GM21360 (cell line): ENCODE results near the gene ALDH3B2.
"Not testable (repeated sequence)": the region's sequence is repeated elsewhere in the genome, so short reads cannot be mapped to it uniquely, and the experiment has no call there.

Experiments used
- ATAC-seq: cut with Tn5 transposase; IDR thresholded peaks from one replicate; pipeline ENCODE4 v1.9.1; 2021; ENCODE audit warnings: mild to moderate bottlenecking, moderate library complexity; ENCODE audit not compliant: unreplicated experiment

The ALDH3B2 gene

DNA sequence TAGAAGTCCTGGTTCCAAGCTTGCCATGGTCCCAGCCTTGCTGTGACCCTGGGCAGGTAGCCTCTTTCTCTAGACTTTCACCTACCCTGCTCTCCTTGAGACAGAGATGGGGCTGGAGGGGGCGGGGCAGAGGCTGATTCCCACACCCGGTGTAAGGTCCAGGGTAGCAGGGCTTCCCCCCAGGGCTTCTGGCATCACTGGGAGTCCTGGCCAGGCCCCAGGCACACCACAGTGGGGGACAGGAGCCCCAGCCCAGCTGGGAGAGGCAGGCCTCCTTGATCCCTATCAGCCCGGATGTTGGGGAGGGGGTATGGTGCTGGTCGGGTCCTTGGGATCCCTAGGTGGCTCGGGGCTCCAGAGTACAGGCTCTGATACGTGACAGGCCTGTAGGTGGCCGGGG lies 43.0 kb downstream of the ALDH3B2 start:
- no peak for ATAC-seq

DNA sequence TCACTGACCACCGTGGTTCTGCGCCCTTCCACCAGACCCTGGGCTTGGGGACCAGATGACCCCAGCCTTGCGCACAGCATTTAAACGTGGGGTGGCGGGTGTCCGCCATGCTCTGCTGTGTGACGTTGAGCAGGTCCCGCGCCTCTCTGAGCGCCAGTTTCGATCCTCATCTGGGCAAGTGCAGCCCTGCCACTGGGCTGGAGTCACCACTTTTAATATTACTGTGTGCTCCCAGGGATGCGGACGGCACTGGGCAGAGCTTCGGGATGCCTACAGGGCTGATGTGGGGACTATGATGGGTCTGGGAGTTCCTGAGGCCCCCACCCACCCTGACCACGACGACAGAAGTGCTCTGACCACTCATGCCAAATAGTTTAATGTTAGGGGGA lies 43.5 kb downstream of the ALDH3B2 start:
- no peak for ATAC-seq

DNA sequence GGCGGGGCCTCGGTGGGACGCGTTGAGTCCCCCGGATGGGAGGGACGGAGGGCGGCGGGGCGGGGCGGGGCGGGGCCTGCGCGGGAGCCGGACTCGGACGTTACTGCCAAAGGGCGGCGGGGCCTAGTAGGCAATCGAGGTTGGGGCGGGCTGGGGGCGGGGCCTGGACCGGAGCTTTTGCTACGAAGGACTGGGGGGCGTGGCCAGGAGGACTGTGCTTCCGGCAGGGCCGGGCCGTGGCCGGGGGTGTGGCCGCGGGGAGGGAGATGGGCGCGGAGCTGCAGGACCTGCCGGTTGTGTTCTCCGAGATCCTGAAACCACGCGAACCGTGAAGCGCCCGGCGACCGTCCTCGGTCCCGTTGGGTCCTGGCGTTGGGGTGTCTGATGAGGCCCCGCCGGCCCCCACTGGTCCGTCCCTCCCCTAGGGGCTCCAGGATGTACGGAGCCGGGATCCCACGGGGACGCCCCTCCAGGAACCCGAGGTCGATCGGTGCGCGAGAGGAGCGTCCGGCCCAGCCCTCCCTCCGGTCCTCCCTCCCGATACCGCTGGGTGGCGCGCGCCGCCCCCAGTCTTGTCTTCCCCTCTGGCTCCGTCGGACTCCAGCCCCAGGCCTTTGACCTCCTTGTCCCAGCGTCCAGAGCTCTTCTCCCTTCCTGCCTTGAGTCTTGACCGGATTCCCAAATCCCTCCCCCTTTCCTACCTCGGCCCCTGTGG lies 44.0 kb downstream of the ALDH3B2 start:
- ATAC-seq: peak; percentile 51

DNA sequence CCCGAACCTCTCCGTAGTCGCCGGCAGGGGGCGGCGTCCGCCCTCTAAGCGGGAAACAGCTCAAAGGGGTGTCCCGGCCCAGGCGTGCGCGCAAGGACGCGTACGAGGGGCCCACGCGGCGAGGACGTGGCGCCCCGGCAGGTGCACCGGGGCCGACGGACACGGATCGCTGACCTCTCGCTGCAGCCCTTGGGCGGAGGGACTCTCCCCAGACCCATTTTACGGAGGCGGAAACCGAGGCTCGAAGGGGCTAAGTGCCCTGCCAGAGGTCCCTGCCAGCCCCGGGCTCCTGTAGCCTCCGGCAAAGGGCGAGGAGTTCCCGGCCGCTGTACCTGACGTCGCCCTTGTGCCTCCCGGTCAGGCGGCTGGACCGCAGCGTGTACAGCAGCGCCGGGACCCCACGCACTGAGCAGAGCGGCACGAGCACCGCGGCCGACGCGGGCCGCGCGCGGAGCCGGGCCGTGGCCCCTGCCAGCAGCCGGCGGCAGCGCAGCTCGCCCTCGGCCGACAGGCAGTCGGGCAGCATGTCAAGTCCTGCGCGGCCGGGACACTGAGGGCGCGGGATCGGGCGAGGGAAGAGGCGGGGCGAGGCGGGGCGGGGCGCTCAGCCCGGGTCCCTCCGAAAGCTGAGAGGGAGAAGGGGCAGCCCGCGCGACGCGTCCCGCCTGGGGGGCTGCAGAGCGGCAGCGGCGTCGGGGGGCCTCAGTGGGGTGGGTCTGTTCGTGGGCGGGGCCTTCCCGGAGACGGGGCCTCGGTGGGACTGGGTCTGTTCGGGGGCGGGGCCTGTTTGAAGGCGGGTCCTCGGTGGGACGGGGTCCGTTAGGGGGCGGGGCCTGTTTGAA lies 44.8 kb downstream of the ALDH3B2 start, which contains the start of gene NUDT8:
Gene NUDT8, minus strand, starts transcription at position 552 of the 842 bp plus-strand sequence. Its CDS starts 26 bp downstream, at position 526.
- peak; percentile 48 for ATAC-seq

DNA sequence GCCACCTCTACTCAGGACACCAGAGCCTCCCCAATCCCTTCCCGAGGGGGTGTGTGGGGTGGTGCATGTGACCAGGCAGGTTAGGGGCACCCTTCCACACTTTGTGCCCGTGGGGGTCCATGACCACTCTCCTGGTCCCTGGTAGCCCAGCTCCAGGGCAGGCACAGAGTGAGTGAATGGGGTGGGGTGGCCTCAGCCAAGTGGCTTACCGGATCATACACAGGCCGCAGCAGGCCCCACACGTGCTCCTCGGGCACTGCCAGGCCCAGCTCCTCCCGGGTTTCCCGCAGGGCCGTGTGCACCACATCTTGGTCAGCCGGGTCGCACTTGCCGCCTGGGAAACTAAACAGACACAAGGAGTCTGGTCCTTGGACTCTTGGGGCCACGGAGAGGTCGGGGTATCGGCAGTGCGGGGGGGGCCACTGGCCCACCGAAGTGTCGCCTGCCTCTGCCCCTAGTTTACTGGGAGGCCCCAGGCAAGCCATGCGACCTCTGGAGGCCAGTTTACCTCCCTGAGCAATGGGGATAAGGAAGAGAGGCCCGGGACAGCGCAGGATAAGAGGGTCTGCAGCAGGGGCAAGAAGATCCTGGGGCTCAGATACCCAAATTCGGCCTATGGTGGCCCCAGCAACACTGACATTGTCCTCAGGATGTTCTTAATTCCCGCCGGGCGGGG lies 45.6 kb downstream of the ALDH3B2 start:
- ATAC-seq: no peak

DNA sequence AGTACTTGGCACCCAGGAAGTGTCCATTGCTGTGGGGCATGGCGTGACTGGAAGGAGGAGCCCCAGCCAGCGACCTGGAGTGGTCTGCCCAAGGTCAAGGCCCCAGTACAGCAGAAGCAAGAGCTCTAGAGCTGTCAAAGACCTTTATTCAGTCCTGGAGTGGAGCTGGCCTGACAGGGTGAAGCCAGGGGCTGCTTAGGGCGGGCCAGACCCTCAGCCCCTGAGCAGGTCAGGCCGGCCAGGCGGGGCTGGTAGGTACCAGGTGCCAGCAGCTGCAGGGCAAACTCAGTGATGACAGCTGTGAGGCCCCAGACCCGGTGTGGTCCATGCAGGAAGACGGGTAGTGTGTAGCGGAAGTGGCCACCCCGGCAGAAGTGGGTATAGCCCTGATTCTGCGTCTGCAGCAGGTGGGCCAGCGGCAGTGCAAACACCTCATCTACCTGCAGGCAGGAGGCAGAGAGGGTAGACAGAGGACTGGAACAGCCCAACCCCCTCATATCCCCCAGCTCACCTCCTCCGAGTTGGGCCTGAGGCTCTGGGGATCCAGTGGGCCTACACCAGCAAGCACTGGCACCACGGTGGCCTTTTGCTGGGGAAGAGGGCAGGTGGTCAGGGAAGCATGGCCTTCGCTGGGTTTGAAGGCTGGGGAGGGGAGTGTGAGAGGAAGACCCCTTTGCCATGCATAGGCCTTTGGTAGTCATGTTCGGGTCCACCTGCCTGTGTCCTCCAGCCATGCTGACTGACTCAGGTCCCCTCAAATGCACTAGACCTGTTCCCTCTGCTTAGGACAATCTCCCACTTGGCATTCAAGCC lies 46.4 kb downstream of the ALDH3B2 start:
- no peak for ATAC-seq

DNA sequence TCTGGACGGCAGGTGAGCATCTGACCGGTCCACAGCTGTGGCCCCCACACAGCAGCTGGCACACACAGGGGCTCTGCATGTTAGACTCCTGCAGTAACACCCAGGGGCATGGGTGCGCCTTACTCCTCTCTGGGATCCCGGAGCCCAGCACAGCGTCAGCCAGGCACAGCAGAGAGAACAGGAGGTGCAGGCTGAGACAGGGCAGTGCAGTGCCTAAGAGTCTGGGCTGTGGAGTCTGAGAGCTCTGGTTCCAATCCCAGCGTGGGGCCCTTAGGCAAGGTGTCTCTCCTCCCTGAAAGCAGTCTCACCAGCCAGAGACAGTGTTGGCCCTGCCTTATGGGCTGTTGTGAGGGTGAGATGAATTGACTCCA lies 47.0 kb downstream of the ALDH3B2 start:
- no peak for ATAC-seq

DNA sequence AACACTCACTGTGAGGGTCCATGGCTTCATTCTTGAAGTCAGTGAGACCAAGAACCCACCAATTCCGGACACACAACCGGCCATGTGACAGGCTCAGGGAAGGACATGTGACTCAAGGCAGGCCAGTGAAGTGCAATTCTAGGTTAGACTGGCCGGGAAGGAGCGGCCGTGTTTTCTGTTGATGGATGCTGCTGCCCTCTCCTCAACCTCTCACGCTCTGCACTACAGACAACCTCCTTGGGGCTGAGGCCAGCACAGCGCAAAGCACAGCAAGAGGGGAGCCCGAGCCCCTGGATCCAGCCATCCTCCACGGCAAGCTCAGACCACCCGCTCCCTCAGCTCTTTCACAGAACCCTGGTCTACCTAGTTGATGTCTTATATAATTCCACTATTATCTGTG lies 47.5 kb downstream of the ALDH3B2 start:
- no peak for ATAC-seq

DNA sequence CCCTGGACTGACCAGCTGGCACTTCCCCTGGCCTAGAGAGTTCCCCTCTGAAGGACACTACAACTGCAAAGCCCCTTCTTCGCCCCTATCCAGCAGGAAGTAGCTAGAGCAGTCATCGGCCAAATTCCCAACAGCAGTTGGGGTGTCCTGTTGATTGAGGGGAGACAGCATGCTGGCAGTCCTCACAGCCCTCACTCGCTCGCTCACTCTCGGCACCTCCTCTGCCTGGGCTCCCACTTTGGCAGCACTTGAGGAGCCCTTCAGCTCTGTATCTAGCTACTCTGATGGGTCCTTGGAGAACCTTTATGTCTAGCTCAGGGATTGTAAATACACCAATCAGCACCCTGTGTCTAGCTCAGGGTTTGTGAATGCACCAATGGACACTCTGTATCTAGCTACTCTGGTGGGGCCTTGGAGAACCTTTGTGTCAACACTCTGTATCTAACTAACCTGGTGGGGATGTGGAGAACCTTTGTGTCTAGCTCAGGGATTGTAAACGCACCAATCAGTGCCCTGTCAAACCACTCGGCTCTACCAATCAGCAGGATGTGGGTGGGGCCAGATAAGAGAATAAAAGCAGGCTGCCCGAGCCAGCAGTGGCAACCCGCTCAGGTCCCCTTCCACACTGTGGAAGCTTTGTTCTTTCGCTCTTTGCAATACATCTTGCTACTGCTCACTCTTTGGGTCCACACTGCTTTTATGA lies 48.1 kb downstream of the ALDH3B2 start:
- not testable (repeated sequence) for ATAC-seq

DNA sequence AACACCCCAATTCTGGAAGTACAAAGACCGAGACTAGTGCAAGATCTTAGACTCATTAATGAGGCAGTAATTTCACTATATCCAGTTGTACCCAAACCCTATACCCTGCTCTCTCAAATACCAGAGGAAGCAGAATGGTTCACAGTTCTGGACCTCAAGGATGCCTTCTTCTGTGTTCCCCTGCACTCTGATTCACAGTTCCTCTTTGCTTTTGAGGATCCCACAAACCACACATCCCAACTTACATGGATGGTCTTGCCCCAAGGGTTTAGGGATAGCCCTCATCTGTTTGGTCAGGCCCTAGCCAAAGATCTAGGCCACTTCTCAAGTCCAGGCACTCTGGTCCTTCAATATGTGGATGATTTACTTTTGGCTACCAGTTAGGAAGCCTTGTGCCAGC lies 50.6 kb downstream of the ALDH3B2 start:
- not testable (repeated sequence) for ATAC-seq

DNA sequence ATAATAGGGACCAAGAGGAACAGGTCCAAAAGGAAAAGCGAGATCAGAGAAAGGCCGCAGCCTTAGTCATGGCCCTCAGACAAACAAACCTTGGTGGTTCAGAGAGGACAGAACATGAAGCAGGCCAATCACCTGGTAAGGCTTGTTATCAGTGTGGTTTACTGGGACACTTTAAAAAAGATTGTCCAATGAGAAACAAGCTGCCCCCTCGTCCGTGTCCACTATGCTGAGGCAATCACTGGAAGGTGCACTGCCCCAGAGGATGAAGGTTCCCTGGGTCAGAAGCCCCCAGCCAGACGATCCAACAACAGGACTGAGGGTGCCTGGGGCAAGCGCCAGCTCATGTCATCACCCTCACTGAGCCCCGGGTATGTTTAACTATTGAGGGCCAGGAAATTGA lies 51.5 kb downstream of the ALDH3B2 start:
- ATAC-seq: not testable (repeated sequence)

DNA sequence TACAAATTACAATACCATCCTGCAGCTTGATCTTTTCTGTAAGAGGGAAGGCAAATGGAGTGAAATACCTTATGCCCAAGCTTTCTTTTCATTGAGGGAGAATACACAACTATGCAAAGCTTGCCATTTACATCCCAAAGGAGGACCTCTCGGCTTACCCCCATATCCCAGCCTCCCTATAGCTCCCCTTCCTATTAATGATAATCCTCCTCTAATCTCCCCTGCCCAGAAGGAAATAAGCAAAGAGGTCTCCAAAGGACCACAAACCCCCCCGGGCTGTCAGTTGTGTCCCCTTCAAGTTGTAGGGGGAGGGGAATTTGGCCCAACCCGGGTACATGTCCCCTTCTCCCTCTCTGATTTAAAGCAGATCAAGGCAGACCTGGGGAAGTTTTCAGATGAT lies 52.5 kb downstream of the ALDH3B2 start:
- ATAC-seq: not testable (repeated sequence)

DNA sequence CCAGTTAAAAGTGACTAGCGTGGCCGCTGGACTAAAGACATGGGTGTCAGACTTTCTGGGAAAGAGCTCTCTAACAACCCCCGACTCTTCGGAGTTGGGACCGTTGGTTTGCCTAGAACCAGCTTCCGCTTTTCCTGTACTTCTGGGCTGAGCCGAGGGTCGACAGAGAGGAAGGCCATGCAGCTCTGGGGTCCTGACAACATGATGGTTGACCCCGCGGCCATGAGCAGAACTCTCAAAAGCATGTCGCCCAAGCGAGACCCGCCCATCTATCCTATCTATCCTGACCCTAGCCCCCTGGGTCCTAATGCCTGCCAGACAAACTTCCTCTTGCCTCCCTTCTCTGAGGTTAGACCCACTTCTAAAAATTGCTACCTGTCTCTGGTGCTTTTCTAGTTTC lies 53.8 kb downstream of the ALDH3B2 start:
- ATAC-seq: not testable (repeated sequence)

DNA sequence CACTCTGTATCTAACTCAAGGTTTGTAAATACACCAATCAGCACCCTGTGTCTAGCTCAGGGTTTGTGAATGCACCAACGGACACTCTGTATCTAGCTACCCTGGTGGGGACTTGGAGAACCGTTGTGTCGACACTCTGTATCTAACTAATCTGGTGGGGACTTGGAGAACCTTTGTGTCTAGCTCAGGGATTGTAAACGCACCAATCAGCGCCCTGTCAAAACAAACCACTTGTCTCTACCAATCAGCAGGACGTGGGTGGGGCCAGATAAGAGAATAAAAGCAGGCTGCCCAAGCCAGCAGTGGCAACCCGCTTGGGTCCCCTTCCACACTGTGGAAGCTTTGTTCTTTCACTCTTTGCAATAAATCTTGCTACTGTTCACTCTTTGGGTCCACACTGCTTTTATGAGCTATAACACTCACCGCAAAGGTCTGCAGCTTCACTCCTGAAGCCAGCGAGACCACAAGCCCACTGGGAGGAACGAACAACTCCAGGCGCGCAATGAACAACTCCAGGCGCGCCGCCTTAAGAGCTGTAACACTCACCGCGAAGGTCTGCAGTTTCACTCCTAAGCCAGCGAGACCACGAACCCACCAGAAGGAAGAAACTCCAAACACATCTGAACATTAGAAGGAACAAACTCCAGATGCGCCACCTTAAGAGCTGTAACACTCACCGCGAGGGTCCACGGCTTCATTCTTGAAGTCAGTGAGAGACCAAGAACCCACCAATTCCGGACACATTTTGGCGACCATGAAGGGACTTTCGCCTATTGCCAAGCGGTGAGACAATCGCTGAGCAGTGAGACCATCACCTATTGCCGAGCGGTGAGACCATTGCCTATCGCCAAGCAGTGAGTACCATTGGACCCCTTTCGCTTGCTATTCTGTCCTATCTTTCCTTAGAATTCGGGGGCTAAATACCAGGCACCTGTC lies 54.5 kb downstream of the ALDH3B2 start:
- not testable (repeated sequence) for ATAC-seq

DNA sequence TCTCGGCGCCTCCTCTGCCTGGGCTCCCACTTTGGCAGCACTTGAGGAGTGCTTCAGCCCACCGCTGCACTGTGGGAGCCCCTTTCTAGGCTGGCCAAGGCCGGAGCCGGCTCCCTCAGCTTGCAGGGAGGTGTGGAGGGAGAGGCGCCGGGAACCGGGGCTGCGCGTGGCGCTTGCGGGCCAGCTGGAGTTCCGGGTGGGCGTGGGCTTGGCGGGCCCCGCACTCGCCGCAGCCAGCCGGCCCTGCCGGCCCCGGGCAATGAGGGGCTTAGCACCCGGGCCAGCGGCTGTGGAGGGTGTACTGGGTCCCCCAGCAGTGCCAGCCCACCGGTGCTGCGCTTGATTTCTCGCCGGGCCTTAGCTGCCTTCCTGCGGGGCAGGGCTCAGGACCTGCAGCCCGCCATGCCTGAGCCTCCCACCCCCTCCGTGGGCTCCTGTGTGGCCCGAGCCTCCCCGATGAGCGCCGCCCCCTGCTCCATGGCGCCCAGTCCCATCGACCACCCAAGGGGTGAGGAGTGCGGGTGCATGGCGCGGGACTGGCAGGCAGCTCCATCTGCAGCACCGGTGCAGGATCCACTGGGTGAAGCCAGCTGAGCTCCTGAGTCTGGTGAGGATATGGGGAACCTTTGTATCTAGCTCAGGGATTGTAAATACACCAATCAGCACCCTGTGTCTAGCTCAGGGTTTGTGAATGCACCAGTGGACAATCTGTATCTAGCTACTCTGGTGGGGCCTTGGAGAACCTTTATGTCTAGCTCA lies 55.3 kb downstream of the ALDH3B2 start:
- ATAC-seq: not testable (repeated sequence)

DNA sequence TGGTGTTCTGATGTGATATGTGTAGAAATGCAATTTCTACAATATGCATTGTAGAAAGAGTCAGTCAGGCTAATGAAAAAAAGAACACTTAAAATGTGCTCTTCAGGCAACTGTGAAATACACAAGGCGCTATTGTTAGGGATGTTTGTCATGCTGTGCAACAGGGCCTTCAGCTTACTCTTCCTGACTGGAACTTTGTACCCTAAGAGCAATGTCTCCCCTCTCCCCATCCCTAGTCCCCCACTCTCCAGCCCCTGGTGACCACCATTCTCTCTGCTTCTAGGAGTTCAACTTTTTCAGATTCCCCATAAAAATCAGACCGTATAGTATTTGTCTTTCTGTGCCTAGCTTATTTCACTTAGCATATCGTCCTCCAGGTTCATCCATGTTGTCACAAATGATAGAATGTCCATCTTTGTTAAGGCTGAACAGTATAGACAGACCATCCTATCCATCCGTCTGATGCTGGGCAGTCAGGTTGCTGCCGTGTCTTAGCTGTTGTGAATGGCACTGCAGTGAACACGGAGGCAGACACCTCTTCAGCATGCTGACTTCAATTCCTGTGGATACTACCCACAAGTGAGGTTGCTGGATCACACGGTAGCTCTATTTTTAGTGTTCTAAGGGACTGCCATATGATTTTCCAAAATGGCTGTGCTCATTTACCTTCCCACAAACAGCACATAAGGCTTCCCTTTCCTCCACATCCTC lies 57.0 kb downstream of the ALDH3B2 start:
- ATAC-seq: no peak

DNA sequence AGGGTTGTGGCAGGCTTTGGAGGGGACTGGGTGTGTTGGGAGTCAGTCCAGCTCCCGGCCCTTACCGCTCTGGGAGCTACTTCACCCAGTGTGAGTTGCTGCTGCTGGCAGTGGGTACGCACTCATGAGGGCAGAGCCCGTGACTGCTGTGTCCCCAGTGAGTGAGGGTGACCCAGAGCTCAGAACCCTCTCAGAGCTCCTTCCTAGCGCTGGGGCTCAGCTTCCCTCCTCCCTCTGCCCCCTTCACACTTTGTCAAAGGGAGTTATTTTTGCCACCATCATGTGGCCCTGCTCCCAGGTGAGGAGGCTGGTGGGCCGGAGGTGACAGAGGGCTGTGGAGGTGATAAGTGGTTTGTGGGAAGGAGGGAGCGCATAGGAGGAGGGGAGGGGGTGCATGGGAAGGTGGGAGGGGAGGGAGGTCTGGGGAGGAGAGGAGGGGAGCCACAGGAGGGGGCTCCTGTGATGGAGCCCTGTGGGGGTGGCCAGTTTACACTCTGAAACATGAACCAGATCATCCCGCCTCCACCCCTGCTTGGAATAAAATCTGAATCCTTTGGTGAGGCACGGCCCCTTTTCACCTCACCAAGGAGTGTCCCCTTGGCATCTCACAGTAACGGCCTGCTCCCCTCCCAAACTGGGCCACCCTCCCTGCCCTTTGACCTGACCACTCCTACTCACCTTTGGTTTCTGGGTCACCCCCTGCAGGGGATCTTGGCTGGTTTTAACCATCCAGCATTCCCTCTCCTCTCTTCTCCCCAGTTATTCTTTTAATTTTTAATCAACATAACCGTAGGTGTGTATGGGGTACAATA lies 57.8 kb downstream of the ALDH3B2 start:
- ATAC-seq: no peak
